Measurements from ENCODE around the gene CANX.

The CANX gene

DNA sequence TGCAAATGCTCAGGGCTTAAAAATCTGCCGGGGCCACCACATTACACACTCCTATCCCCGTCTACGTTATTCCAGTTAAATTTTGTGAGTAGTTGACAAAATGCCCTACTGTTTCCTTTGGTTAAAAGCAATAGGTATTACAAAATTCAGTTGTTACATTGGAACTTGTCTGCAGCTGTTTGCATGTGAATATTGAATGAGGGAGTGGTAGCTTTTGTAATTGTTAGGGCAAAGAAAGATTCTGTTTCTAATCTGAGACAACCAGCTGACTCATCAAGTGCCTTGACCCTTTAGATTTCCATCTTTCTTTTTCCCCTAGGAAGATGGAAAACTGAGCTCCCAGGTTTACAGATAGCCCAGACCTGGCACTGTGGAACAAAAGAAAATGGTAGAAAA, 64.0 kb downstream of the CANX start:
- peak; percentile 44 for DNase-seq (ENCODE audit: low read depth)
- TF ChIP-seq, protein P1, sequence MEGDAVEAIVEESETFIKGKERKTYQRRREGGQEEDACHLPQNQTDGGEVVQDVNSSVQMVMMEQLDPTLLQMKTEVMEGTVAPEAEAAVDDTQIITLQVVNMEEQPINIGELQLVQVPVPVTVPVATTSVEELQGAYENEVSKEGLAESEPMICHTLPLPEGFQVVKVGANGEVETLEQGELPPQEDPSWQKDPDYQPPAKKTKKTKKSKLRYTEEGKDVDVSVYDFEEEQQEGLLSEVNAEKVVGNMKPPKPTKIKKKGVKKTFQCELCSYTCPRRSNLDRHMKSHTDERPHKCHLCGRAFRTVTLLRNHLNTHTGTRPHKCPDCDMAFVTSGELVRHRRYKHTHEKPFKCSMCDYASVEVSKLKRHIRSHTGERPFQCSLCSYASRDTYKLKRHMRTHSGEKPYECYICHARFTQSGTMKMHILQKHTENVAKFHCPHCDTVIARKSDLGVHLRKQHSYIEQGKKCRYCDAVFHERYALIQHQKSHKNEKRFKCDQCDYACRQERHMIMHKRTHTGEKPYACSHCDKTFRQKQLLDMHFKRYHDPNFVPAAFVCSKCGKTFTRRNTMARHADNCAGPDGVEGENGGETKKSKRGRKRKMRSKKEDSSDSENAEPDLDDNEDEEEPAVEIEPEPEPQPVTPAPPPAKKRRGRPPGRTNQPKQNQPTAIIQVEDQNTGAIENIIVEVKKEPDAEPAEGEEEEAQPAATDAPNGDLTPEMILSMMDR (conservative IDR thresholded peaks at IDR 0.05; ENCODE audit: low read depth, low read length) = no peak
- H3K4me3 ChIP-seq (ENCODE audit: low read depth, low read length) = no peak overlapping the region

DNA sequence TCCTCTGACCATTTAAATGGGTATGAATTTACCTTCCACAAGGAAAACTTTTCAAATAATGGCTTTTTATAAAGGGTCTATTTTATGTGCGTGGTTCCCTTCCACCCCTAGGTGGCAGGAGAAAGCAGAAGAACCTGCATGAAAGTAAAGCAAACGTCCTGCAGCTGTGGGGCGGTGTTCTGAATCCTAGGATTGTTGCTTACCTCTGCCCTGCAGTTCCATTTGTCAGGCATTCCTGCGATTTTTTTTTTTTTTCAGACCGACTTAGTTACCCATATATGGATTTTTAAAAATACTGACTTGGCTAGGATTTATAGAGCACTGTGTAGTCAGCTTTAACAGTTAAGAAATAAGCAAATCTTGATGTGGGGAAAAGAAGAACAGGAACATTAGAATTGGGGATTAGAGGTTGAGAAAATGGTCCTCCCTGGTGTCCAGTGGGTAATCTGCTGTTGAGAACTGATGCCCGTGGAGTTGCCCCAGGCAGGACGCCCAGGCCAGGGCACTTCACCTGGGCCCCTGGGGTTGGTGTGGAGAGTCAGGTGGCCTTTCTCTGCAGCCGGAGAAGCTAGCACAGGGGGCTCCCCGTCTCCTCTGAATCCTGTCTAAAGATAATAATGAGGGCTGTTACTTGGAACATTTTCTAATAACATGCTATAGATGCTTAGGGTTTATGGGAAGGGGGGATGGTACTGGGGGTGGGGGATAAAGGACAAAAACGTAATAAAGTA, 64.6 kb downstream of the CANX start:
- H3K4me3 ChIP-seq (ENCODE audit: low read depth, low read length) = no peak overlapping the region
- DNase-seq (ENCODE audit: low read depth) = peak; percentile 88
- TF ChIP-seq, protein P1 (conservative IDR thresholded peaks at IDR 0.05; ENCODE audit: low read depth, low read length) = peak; percentile 91

DNA sequence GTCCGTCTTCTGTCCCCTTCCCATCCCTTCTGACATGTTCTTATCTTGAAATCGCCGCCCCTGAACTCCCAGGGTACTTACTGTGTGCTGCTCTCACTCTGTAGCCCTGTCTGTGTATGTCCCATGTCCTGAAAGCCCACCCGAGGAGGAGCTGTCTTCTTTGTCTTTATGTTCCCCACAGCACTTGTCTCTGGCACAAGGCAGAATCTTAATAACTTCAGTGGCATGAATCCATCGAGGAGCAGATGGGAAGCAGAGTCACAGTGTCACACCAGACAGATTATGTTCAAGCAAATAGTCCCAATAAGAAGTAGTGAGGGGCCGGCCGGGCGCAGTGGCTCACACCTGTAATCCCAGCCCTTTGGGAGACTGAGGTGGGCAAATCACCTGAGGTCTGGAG, 65.3 kb downstream of the CANX start:
- DNase-seq (ENCODE audit: low read depth) = no peak
- TF ChIP-seq, protein P1 (conservative IDR thresholded peaks at IDR 0.05; ENCODE audit: low read depth, low read length) = no peak
- H3K4me3 ChIP-seq (ENCODE audit: low read depth, low read length) = no peak overlapping the region

DNA sequence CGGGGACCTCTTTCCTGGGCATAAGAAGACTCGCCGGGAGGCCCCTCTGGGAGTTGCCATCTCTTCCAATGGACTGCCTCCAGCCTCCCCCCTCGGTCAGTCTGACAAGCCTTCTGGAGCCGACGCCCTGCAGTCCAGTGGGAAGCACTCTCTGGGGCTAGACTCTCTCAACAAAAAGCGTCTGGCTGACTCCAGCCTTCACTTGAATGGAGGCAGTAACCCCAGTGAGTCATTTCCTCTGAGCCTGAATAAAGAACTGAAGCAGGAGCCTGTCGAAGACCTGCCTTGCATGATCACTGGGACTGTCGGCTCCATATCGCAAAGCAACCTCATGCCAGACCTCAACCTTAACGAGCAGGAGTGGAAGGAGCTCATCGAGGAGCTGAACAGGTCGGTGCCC, 66.6 kb downstream of the CANX start:
- TF ChIP-seq, protein P1 (conservative IDR thresholded peaks at IDR 0.05; ENCODE audit: low read depth, low read length) = no peak
- H3K4me3 ChIP-seq (ENCODE audit: low read depth, low read length) = no peak overlapping the region
- peak; percentile 89 for DNase-seq (ENCODE audit: low read depth)

DNA sequence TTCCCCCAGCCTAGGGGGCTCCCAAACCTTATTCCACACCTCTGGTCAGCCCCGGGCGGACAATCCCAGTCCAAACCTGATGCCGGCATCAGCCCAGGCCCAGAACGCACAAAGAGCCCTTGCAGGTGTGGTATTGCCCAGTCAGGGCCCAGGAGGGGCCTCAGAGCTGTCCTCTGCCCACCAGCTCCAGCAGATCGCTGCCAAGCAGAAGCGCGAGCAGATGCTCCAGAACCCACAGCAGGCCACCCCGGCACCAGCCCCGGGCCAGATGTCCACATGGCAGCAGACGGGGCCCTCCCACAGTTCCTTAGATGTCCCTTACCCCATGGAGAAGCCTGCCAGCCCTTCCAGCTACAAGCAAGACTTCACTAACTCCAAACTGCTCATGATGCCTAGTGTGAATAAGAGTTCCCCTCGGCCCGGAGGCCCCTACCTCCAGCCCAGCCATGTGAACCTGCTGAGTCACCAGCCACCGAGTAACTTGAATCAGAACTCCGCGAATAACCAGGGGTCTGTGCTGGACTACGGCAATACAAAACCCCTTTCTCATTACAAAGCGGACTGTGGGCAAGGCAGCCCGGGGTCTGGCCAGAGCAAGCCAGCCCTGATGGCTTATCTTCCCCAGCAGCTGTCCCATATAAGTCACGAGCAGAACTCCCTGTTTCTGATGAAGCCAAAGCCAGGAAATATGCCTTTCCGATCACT, 67.4 kb downstream of the CANX start:
- DNase-seq (ENCODE audit: low read depth) = peak; percentile 66
- TF ChIP-seq, protein P1 (conservative IDR thresholded peaks at IDR 0.05; ENCODE audit: low read depth, low read length) = no peak
- H3K4me3 ChIP-seq (ENCODE audit: low read depth, low read length) = no peak overlapping the region

DNA sequence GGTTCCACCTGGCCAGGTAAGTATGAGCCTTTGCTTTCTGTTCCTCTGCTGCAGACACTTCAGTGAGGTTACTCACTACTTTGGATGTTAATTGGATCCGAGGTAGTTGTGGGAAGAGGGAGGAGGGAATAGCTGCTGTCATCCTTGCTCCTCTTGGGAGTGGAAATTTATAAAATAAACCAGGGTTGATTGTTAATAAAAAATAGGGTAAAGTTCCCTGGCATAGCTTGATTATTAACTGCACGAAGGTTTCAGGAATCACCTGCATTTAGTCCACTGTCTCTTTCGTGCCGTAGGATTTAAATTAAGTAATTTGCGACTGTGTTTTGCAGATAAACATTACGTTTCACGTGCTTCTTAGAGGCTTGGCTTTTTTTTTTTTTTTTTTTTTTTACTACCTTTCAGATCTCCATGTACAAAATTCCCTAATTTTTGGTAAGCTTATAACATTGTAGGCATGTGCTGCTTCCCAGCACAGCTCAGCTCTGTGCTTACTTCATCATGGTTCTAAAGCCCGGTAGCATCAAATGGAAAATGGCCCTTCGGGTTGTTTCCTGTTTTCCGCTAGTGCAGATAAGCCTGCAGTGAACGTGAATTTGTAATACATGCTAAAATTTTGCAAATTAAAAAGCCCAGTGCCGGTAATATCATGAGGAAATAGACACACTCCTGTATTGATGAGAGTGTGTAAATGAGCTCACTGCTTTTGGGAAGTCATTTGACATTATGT, 68.1 kb downstream of the CANX start:
- TF ChIP-seq, protein P1 (conservative IDR thresholded peaks at IDR 0.05; ENCODE audit: low read depth, low read length) = no peak
- no peak for DNase-seq (ENCODE audit: low read depth)
- no peak overlapping the region for H3K4me3 ChIP-seq (ENCODE audit: low read depth, low read length)

Measured in choroid plexus epithelial cell (primary cell).